ENCODE data around the gene GPR158.

- no peak for TF ChIP-seq JUND (IDR thresholded peaks at IDR 0.05; ENCODE audit: low read length)
- peak; percentile 68; the same call in 1 of the 2 replicates for TF ChIP-seq CEBPB (IDR thresholded peaks at IDR 0.05; ENCODE audit: low read depth, low read length)
- no peak for TF ChIP-seq POLR2A (IDR thresholded peaks at IDR 0.05; ENCODE audit: control extremely low read depth in 1 of 2, low read depth in 2 of 2, low read length in 2 of 2)
- no peak for TF ChIP-seq CTCF (IDR thresholded peaks at IDR 0.05; ENCODE audit: control extremely low read depth in 1 of 3, insufficient read depth in 1 of 3, low read depth in 1 of 3, low read length in 3 of 3)
- no peak for TF ChIP-seq RAD21 (IDR thresholded peaks at IDR 0.05 in 1 of 2, conservative IDR thresholded peaks at IDR 0.05 in 1 of 2; ENCODE audit: low read depth in 2 of 2, low read length in 2 of 2)
- no peak for TF ChIP-seq EP300 (IDR thresholded peaks at IDR 0.05; ENCODE audit: borderline replicate concordance in 1 of 2, low read depth in 2 of 2, low read length in 2 of 2)
- no peak for TF ChIP-seq CHD2 (IDR thresholded peaks at IDR 0.05; ENCODE audit: low read length)
- no peak for TF ChIP-seq CBX5 (IDR thresholded peaks at IDR 0.05; ENCODE audit: low read depth, low read length)
- no peak for TF ChIP-seq EZH2 (IDR thresholded peaks at IDR 0.05; ENCODE audit: low read depth, low read length, severe bottlenecking)
- no peak for TF ChIP-seq HDAC2 (IDR thresholded peaks at IDR 0.05; ENCODE audit: borderline replicate concordance in 1 of 2, low read depth in 2 of 2, low read length in 2 of 2)
- no peak for TF ChIP-seq SIRT6 (IDR thresholded peaks at IDR 0.05; ENCODE audit: low read length)
- no peak for TF ChIP-seq NRF1 (IDR thresholded peaks at IDR 0.05; ENCODE audit: low read depth, low read length)
- no peak for TF ChIP-seq BCL11A (IDR thresholded peaks at IDR 0.05; ENCODE audit: low read depth in 2 of 2, low read length in 2 of 2)
Observed at GRCh38 chr10:25349520-25349919, 174.7 kb downstream of the GPR158 start.
